GM12891 (cell line): ENCODE results near the gene VTI1A.

ENCODE experiments used
- DNase-seq: peaks from one replicate; pipeline ENCODE4 v3.0.0; 2011; ENCODE audit warnings: low spot score; ENCODE audit not compliant: insufficient read length
- FAIRE-seq: peaks from 2 replicates; lab custom pipeline; 2011; peaks lifted over from hg19 to GRCh38; lab: Jason Lieb, UNC
- PAX5 ChIP-seq: IDR thresholded peaks from 2 replicates; pipeline ENCODE4 v1.6.1; 2011; ENCODE audit warnings: low read length, moderate library complexity, mild to moderate bottlenecking; ENCODE audit not compliant: insufficient read depth, severe bottlenecking
- POLR2A ChIP-seq: IDR thresholded peaks from 2 replicates; pipeline ENCODE4 v1.6.1; 2011; ENCODE audit warnings: low read depth, low read length, control low read depth
- POLR2AphosphoS5 ChIP-seq: IDR thresholded peaks from 2 replicates; pipeline ENCODE4 v1.6.1; 2011; ENCODE audit warnings: low read depth, low read length, control low read depth
- POU2F2 ChIP-seq: IDR thresholded peaks from 2 replicates; pipeline ENCODE4 v1.6.1; 2011; ENCODE audit warnings: low read depth, mild to moderate bottlenecking, control low read depth, low read length, moderate library complexity
- SPI1 ChIP-seq: IDR thresholded peaks from 2 replicates; pipeline ENCODE4 v1.6.1; 2011; ENCODE audit warnings: low read depth, low read length, control low read depth
- TAF1 ChIP-seq: IDR thresholded peaks from 2 replicates; pipeline ENCODE4 v1.6.1; 2011; ENCODE audit warnings: low read depth, low read length, control low read depth

The VTI1A gene

GRCh38 chr10:112650588-112651030, 203.6 kb downstream of the VTI1A start:
- TF ChIP-seq POLR2AphosphoS5 (no peak), POU2F2 (no peak), SPI1 (no peak)

DNA sequence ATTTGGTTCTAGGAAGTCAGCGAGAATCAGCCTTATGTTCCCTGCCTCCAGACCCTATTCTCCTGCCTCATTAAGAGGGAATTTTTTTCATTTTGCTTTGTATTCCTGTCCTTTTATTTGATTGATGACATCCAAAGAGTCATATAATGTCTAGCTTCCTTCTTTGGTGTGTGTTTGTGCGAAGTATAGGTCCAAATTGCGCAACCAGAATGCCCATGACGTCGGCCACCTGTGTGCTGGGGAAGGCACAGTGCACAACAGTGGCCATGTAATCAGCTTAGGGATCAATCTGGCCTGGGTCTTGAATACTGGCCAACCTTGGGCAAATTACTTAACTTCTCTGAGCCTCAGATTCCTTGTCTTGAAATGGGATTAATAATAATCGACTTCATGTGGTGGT, 206.2 kb downstream of the VTI1A start:
- FAIRE-seq (no peak), DNase-seq (no peak)
- TF ChIP-seq POLR2A (no peak), POLR2AphosphoS5 (no peak), POU2F2 (no peak), TAF1 (no peak), PAX5 (no peak), SPI1 (no peak)

More at GRCh38 chr10:112650588-112651030, 203.6 kb downstream of the VTI1A start:
- no peak for FAIRE-seq
- no peak for DNase-seq

DNA sequence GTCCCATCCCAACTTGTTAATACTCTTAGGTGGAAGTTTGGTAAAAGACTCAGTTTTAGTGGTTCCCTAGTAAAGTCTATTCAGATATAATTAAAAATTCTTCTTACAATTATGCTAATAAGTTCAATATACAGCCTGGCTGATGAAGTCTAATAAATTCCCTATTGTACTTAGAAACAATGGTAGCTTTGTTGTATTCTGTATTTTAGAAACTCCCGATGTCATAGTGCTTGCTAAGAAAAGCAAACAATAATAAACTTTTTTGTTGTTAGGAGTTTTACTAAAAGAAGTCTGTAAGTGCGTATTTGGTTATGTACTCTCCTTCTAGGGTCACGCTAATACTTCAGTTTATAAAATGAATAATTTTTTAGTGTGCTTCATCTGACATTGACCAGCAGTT, 206.8 kb downstream of the VTI1A start:
- no peak for TF ChIP-seq POU2F2
- TF ChIP-seq SPI1 = no peak
- DNase-seq (no peak), FAIRE-seq (no peak)

DNA sequence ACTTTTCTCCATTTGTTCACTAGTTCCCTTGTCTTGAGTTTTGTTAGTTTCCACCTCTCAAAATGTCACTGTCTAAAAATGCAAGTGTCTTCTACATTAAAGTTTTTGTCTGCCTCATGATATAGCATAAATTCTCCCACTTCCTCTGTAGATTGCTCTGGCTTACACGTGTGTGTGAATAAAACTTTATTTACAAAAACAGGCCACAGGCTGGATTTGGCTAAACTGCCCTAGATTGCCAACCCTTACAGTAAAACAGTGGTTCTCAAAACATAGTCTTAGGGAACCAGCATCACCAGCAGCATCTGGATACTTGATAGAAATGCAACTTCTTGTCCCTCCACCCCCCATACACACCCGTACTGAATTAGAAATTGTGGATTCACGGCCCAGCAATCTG, 207.8 kb downstream of the VTI1A start:
- DNase-seq (no peak), FAIRE-seq (no peak)
- TF ChIP-seq POLR2AphosphoS5 (no peak), TAF1 (no peak), POLR2A (no peak), PAX5 (no peak), POU2F2 (no peak), SPI1 (no peak)

DNA sequence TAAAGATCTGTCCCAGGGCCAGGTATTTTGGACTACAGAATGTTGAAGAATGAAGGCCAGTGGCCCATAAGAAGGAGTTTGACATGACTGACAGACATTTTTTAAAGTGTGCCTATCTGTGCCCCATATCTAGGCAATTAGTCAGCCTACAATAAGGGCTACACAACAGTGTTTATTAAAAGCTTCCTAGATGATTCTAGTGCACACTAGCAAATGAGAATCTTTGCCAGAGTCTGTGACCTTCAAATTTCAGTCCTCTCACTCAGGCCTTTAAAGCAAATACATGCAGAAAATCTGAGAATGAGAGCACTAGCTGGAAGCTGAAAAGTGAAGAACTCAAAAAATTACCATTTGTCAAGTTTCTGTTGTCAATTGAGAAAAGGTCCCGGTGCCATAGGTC, 208.7 kb downstream of the VTI1A start:
- FAIRE-seq (no peak), DNase-seq (no peak)
- TF ChIP-seq TAF1 (no peak), POLR2A (no peak), PAX5 (no peak), SPI1 (no peak), POLR2AphosphoS5 (no peak), POU2F2 (no peak)

GRCh38 chr10:112658465-112658864, 211.4 kb downstream of the VTI1A start:
- TF ChIP-seq SPI1 = no peak
- no peak for TF ChIP-seq PAX5
- TF ChIP-seq POLR2A = no peak
- no peak for TF ChIP-seq POU2F2
- TF ChIP-seq POLR2AphosphoS5 = no peak
- TF ChIP-seq TAF1 = no peak
- DNase-seq (no peak), FAIRE-seq (no peak)

DNA sequence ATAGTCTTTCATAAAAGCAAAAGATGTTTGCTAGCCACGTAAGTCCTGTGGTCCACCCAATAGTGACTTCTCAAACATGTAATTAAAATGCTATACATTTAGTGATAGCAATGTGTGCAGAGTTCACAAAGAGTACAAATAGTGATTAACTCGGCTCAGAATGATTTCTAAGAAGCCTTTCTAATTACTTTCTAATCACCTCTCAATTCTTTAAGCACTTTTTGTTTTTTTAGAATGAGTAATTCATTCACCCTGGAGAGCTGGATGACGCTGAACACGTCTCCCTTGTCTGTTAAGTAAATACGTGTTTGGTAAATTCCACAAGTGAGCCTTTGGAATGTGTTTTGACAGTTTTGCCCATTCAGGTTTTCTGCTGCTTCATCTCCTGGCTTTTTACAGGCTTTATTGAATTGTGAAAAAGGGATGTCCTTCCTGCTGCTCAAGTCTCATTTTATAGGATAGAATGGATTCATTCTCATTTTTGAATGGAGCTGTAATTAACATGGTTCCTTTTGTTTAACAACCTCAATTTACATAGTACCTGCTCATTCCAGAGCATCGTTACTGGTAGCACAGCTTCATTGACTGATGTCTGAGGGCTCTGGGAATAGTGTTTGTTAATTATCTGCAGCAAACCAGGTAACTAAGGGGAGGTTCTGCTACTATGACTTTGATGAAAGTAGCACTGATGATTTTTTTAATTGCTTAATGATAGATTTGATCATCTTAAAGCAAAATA, 212.1 kb downstream of the VTI1A start:
- FAIRE-seq (no peak), DNase-seq (no peak)
- TF ChIP-seq POLR2AphosphoS5 (no peak), TAF1 (no peak), POLR2A (no peak), PAX5 (no peak), SPI1 (no peak), POU2F2 (no peak)

- FAIRE-seq = peak; percentile 31
- DNase-seq = no peak
- TF ChIP-seq POLR2AphosphoS5 (no peak), POLR2A (no peak), POU2F2 (no peak), SPI1 (no peak), TAF1 (no peak), PAX5 (no peak)
These were observed 216.5 kb downstream of the VTI1A start for GRCh38 chr10:112663234-112664125.

DNA sequence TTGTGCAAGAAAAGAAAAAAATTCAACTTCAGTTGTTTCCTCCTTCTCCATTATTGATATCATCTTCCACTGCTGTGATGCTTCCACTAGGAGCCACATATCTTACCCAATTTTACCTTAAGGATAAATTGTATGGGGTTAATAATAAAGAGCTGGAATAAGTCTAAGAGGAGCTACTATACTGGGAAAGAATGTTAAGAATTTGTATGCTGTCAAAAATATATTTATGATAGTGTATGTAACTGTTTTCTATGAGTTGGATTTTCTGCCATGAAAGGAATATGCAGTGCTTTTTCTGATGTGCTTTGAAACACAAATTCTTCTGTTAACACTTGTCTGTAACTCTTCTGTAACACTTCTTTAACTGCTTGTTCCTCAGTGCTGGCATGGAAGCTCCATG, 219.1 kb downstream of the VTI1A start:
- FAIRE-seq (no peak), DNase-seq (no peak)
- no peak for TF ChIP-seq POU2F2
- no peak for TF ChIP-seq POLR2AphosphoS5
- no peak for TF ChIP-seq POLR2A
- no peak for TF ChIP-seq SPI1
- TF ChIP-seq TAF1 = no peak
- TF ChIP-seq PAX5 = no peak

GRCh38 chr10:112669989-112670388, 223.0 kb downstream of the VTI1A start:
- DNase-seq (no peak), FAIRE-seq (no peak)
- TF ChIP-seq PAX5 (no peak), POLR2AphosphoS5 (no peak), POU2F2 (no peak), POLR2A (no peak), SPI1 (no peak), TAF1 (no peak)
